ENCODE data around the gene AP3D1.

DNA sequence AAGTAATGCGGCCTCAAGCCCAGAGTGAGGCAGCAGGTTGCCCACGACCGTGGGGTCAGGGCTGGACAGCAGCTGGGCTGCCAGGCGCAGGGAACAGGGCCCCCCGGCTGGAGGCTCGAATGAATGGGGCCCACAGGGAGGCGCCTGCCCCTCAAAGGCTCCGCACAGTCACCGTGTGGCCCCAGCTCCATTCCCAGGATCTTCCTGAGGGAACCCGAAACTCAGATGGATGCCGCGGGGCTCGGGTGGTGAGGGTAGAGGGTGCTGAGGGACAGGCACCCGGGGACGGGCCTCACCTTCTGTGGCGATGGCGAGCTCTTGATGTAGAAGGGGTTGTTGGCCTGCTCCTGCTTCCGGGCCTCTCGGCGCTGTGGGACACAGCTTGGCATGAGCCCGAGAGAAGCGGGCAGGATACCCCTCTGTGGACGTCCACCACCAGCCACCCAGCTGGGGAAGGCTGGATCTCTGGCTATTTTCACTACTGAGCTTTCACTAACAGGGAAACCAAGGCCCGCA is 35.4 kb downstream of the AP3D1 start:
- TF ChIP-seq CTCF (conservative IDR thresholded peaks at IDR 0.05) = no peak
- TF ChIP-seq EZH2 (IDR thresholded peaks at IDR 0.05; ENCODE audit: low read depth) = no peak

Measured in PC-9 (cell line).